Mesenchymal stem cell (in vitro differentiated cells and primary cell): ENCODE measurements around the gene ABLIM2.

Source experiments
- DNase-seq: peaks from one replicate; pipeline ENCODE4 v3.0.0-alpha.2; 2013
- H2AFZ ChIP-seq: one replicate; pipeline ENCODE4 v1.6.1; 2013; ENCODE audit warnings: low read depth, mild to moderate bottlenecking, control low read depth, inconsistent platforms, low read length, moderate library complexity
- H2AK5ac ChIP-seq: 2 replicates; pipeline ENCODE4 v1.6.1; 2013; ENCODE audit warnings: low read length, moderate library complexity, mild to moderate bottlenecking, inconsistent platforms; ENCODE audit not compliant: severe bottlenecking
- H2BK120ac ChIP-seq: one replicate; pipeline ENCODE4 v1.6.1; 2013; ENCODE audit warnings: low read depth, mild to moderate bottlenecking, inconsistent platforms, low read length, moderate library complexity
- H2BK12ac ChIP-seq, 2 experiments: one replicate each; pipeline ENCODE4 v1.6.1; 2013; ENCODE audit warnings: inconsistent platforms in 2 of 2, low read length in 2 of 2, mild to moderate bottlenecking in 2 of 2, moderate library complexity in 2 of 2, control low read depth in 1 of 2
- H2BK15ac ChIP-seq: one replicate; pipeline ENCODE4 v1.6.1; 2013; ENCODE audit warnings: mild to moderate bottlenecking, low read depth, inconsistent platforms; ENCODE audit not compliant: poor library complexity, severe bottlenecking
- H2BK5ac ChIP-seq: 2 replicates; pipeline ENCODE4 v1.6.1; 2013; ENCODE audit warnings: low read depth, mild to moderate bottlenecking, low read length, control low read depth, inconsistent platforms; ENCODE audit not compliant: poor library complexity, severe bottlenecking
- H3K14ac ChIP-seq, 2 experiments: one replicate each; pipeline ENCODE4 v1.6.1; 2013; ENCODE audit warnings: inconsistent platforms in 2 of 2, low read length in 2 of 2, control low read depth in 1 of 2, mild to moderate bottlenecking in 1 of 2, moderate library complexity in 1 of 2
- H3K18ac ChIP-seq, 2 experiments: one replicate each; pipeline ENCODE4 v1.6.1; 2013; ENCODE audit warnings: inconsistent platforms in 2 of 2, low read length in 2 of 2, control low read depth in 1 of 2, low read depth in 1 of 2, mild to moderate bottlenecking in 1 of 2
- H3K23ac ChIP-seq, 2 experiments: one replicate each; pipeline ENCODE4 v1.6.1; 2013; ENCODE audit warnings: inconsistent platforms in 2 of 2, low read length in 2 of 2, mild to moderate bottlenecking in 2 of 2, moderate library complexity in 2 of 2, control low read depth in 1 of 2
- H3K27ac ChIP-seq: 2 replicates; pipeline ENCODE4 v1.5.1; 2013; ENCODE audit warnings: mild to moderate bottlenecking, moderate library complexity, low read length, control low read depth, inconsistent platforms; ENCODE audit not compliant: poor library complexity, severe bottlenecking
- H3K27me3 ChIP-seq, 2 experiments: 2 replicates each; pipeline versions ENCODE4 v1.6.1 to v1.7.0; 2013; ENCODE audit warnings: low read length in 2 of 2, mild to moderate bottlenecking in 2 of 2, moderate library complexity in 2 of 2, control low read depth in 1 of 2, inconsistent platforms in 1 of 2; ENCODE audit not compliant: control insufficient read depth in 1 of 2, insufficient read depth in 1 of 2
- H3K36me3 ChIP-seq, 2 experiments: 2 replicates each; pipeline versions ENCODE4 v1.6.1 to v1.7.0; 2013; ENCODE audit warnings: low read length in 2 of 2, control low read depth in 1 of 2, inconsistent platforms in 1 of 2, low read depth in 1 of 2, mild to moderate bottlenecking in 1 of 2; ENCODE audit not compliant: insufficient read depth in 2 of 2, control insufficient read depth in 1 of 2
- H3K4ac ChIP-seq, 2 experiments: one replicate each; pipeline ENCODE4 v1.6.1; 2013; ENCODE audit warnings: inconsistent platforms in 2 of 2, low read length in 2 of 2, mild to moderate bottlenecking in 2 of 2, moderate library complexity in 2 of 2, control low read depth in 1 of 2, low read depth in 1 of 2
- H3K4me1 ChIP-seq: 2 replicates; pipeline ENCODE4 v1.6.1; 2013; ENCODE audit warnings: low read depth, low read length, control low read depth; ENCODE audit not compliant: control insufficient read depth, insufficient read depth
- H3K4me2 ChIP-seq: 2 replicates; pipeline ENCODE4 v1.6.1; 2013; ENCODE audit warnings: low read length, mild to moderate bottlenecking, inconsistent platforms; ENCODE audit not compliant: poor library complexity, severe bottlenecking
- H3K4me3 ChIP-seq, 2 experiments: 2 replicates each; pipeline versions ENCODE4 v1.5.1 to v1.7.0; 2013; ENCODE audit warnings: low read length in 2 of 2, mild to moderate bottlenecking in 2 of 2, control low read depth in 1 of 2, low read depth in 1 of 2; ENCODE audit not compliant: insufficient read depth in 1 of 2
- H3K79me1 ChIP-seq: replicated peaks from 2 replicates; pipeline ENCODE4 v1.6.1; 2013; ENCODE audit warnings: mild to moderate bottlenecking, control low read depth, low read length, inconsistent platforms; ENCODE audit not compliant: poor library complexity, severe bottlenecking
- H3K9ac ChIP-seq: 2 replicates; pipeline ENCODE4 v1.7.0; 2013; ENCODE audit warnings: mild to moderate bottlenecking, low read length, moderate library complexity
- H3K9me3 ChIP-seq: 2 replicates; pipeline ENCODE4 v1.7.0; 2013; ENCODE audit warnings: mild to moderate bottlenecking, low read length; ENCODE audit not compliant: control insufficient read depth
- H4K8ac ChIP-seq: one replicate; pipeline ENCODE4 v1.6.1; 2013; ENCODE audit warnings: inconsistent platforms, mild to moderate bottlenecking, low read length, moderate library complexity
- H4K91ac ChIP-seq: one replicate; pipeline ENCODE4 v1.6.1; 2013; ENCODE audit warnings: mild to moderate bottlenecking, low read length, inconsistent platforms
- WGBS: methylation state at CpG from one replicate; pipeline ENCODE4 v1.1.7; 2013; ENCODE audit warnings: mixed read lengths; 5-methylcytosine and 5-hydroxymethylcytosine counted together

Gene ABLIM2

GRCh38 chr4:8177956-8178355, 19.3 kb upstream of the ABLIM2 start:
- peaks cover 10% of the 10 kb centered on the region for H3K4me1 ChIP-seq
- no peak overlapping the region for H3K4me2 ChIP-seq
- no peak overlapping the region for H4K91ac ChIP-seq
- no peaks in the 10 kb centered on the region for H3K79me1 ChIP-seq
- H2BK5ac ChIP-seq = no peak overlapping the region
- 87% methylated on average over 10 of the region's 11 CpGs for WGBS
- no peak overlapping the region for H2BK120ac ChIP-seq
- no peak overlapping the region for H4K8ac ChIP-seq
- H3K9ac ChIP-seq = no peak overlapping the region
- no peaks in the 10 kb centered on the region for H3K36me3 ChIP-seq
- peak overlapping the region; percentile 75 for H2BK15ac ChIP-seq
- peaks cover 33 to 53% of the 10 kb centered on the region in 2 experiments for H3K27me3 ChIP-seq
- no peaks in the 10 kb centered on the region for H3K9me3 ChIP-seq
- H3K27ac ChIP-seq = no peak overlapping the region
- no peak for DNase-seq
- H2AK5ac ChIP-seq = no peak overlapping the region
- peak overlapping the region in 1 of 2 experiments; percentile 10 for H3K4me3 ChIP-seq
- H3K14ac ChIP-seq = no peak overlapping the region
- no peak overlapping the region for H3K23ac ChIP-seq
- peak overlapping the region in 1 of 2 experiments; percentile 50 for H3K18ac ChIP-seq
- peak overlapping the region in 1 of 2 experiments; percentile 45 for H2BK12ac ChIP-seq
- no peak overlapping the region for H3K4ac ChIP-seq
- no peak overlapping the region for H2AFZ ChIP-seq

GRCh38 chr4:8177552-8177951, 18.9 kb upstream of the ABLIM2 start:
- WGBS = 66% methylated on average over 5 of the region's 6 CpGs
- Histone ChIP-seq H2BK120ac (no peak overlapping the region), H2AFZ (no peak overlapping the region), H3K18ac (peak overlapping the region in 1 of 2 experiments; percentile 50), H2AK5ac (no peak overlapping the region), H3K4me3 (no peak overlapping the region), H2BK15ac (no peak overlapping the region), H4K91ac (no peak overlapping the region), H2BK12ac (peak overlapping the region in 1 of 2 experiments; percentile 45), H3K9ac (no peak overlapping the region), H3K23ac (no peak overlapping the region), H2BK5ac (no peak overlapping the region), H3K9me3 (no peaks in the 10 kb centered on the region), H3K27me3 (peaks cover 33 to 53% of the 10 kb centered on the region in 2 experiments), H3K36me3 (no peaks in the 10 kb centered on the region), H3K79me1 (no peaks in the 10 kb centered on the region), H3K27ac (no peak overlapping the region), H3K4me2 (no peak overlapping the region), H3K4ac (no peak overlapping the region), H4K8ac (no peak overlapping the region), H3K14ac (no peak overlapping the region), H3K4me1 (peaks cover 9% of the 10 kb centered on the region)
- no peak for DNase-seq

- no peak overlapping the region for H2AFZ ChIP-seq
- peak overlapping the region in 1 of 2 experiments; percentile 32 for H2BK12ac ChIP-seq
- H2BK15ac ChIP-seq = no peak overlapping the region
- H3K23ac ChIP-seq = no peak overlapping the region
- H3K14ac ChIP-seq = peak overlapping the region in 1 of 2 experiments; percentile 44
- no peaks in the 10 kb centered on the region for H3K36me3 ChIP-seq
- no peak overlapping the region for H4K91ac ChIP-seq
- peak; percentile 73 for DNase-seq
- H3K9ac ChIP-seq = no peak overlapping the region
- no peak overlapping the region for H2BK5ac ChIP-seq
- H3K4me2 ChIP-seq = no peak overlapping the region
- no peak overlapping the region for H3K27ac ChIP-seq
- H3K18ac ChIP-seq = no peak overlapping the region
- no peak overlapping the region for H3K4me3 ChIP-seq
- H3K9me3 ChIP-seq = no peaks in the 10 kb centered on the region
- 38% methylated on average over 17 of the region's 17 CpGs for WGBS
- H3K79me1 ChIP-seq = no peaks in the 10 kb centered on the region
- H3K27me3 ChIP-seq = peaks cover 39 to 54% of the 10 kb centered on the region in 2 experiments
- H2BK120ac ChIP-seq = no peak overlapping the region
- no peak overlapping the region for H3K4ac ChIP-seq
- peaks cover 9% of the 10 kb centered on the region for H3K4me1 ChIP-seq
- H2AK5ac ChIP-seq = no peak overlapping the region
- H4K8ac ChIP-seq = no peak overlapping the region
These were observed 18.2 kb upstream of the ABLIM2 start for GRCh38 chr4:8176547-8177399.

- Histone ChIP-seq H3K4me1 (peaks cover 9% of the 10 kb centered on the region), H2AFZ (no peak overlapping the region), H2BK120ac (no peak overlapping the region), H3K4ac (no peak overlapping the region), H2BK12ac (no peak overlapping the region), H4K91ac (no peak overlapping the region), H3K4me3 (no peak overlapping the region), H2BK15ac (no peak overlapping the region), H3K9me3 (no peaks in the 10 kb centered on the region), H2BK5ac (no peak overlapping the region), H2AK5ac (no peak overlapping the region), H3K79me1 (no peaks in the 10 kb centered on the region), H3K23ac (no peak overlapping the region), H3K4me2 (no peak overlapping the region), H3K27me3 (peaks cover 46 to 60% of the 10 kb centered on the region in 2 experiments), H3K14ac (no peak overlapping the region), H3K18ac (no peak overlapping the region), H3K27ac (no peak overlapping the region), H3K36me3 (no peaks in the 10 kb centered on the region), H4K8ac (no peak overlapping the region), H3K9ac (no peak overlapping the region)
- WGBS = 96% methylated on average over 6 of the region's 6 CpGs
- no peak for DNase-seq
These were observed 17.1 kb upstream of the ABLIM2 start for GRCh38 chr4:8175686-8176085.
